Activated naive CD4-positive, alpha-beta T cell treated with anti-CD3 and anti-CD28 coated beads, Interleukin-2, amount 50 U/mL, for 24 hours (primary cell): Measurements from ENCODE around the gene RFTN2.
"Not testable (repeated sequence)": the region's sequence is repeated elsewhere in the genome, so short reads cannot be mapped to it uniquely, and the experiment has no call there.

ENCODE experiments used
- H3K27ac Mint-ChIP-seq: one replicate; pipeline ENCODE4 v1.8.0; 2021; ENCODE audit warnings: mild to moderate bottlenecking, mixed read lengths
- H3K27me3 Mint-ChIP-seq: one replicate; pipeline ENCODE4 v1.8.0; 2021; ENCODE audit warnings: mixed read lengths
- H3K36me3 Mint-ChIP-seq: one replicate; pipeline ENCODE4 v1.8.0; 2021; ENCODE audit warnings: mixed read lengths
- H3K4me1 Mint-ChIP-seq: one replicate; pipeline ENCODE4 v1.8.0; 2021; ENCODE audit warnings: mixed read lengths
- H3K4me3 Mint-ChIP-seq: one replicate; pipeline ENCODE4 v1.8.0; 2021; ENCODE audit warnings: mild to moderate bottlenecking, mixed read lengths
- H3K9me3 Mint-ChIP-seq: one replicate; pipeline ENCODE4 v1.8.0; 2021; ENCODE audit warnings: mixed read lengths

RFTN2 gene

GRCh38 chr2:197641666-197642065 lies 33.7 kb downstream of the RFTN2 start:
- Mint-ChIP-seq H3K9me3 (no peaks in the 10 kb centered on the region), H3K27ac (no peak overlapping the region), H3K4me1 (no peaks in the 10 kb centered on the region), H3K36me3 (no peaks in the 10 kb centered on the region), H3K27me3 (peaks cover 1% of the 10 kb centered on the region), H3K4me3 (no peak overlapping the region)

GRCh38 chr2:197640571-197641122 lies 34.7 kb downstream of the RFTN2 start:
- not testable (repeated sequence) for H3K27ac Mint-ChIP-seq, H3K9me3 Mint-ChIP-seq, H3K4me3 Mint-ChIP-seq, H3K27me3 Mint-ChIP-seq, H3K4me1 Mint-ChIP-seq, H3K36me3 Mint-ChIP-seq

- peaks cover 19% of the 10 kb centered on the region for H3K9me3 Mint-ChIP-seq
- H3K4me1 Mint-ChIP-seq, result no peaks in the 10 kb centered on the region
- H3K36me3 Mint-ChIP-seq, result peaks cover 2% of the 10 kb centered on the region
- H3K27ac Mint-ChIP-seq, result no peak overlapping the region
- H3K27me3 Mint-ChIP-seq, result no peaks in the 10 kb centered on the region
- no peak overlapping the region for H3K4me3 Mint-ChIP-seq
These were observed 42.2 kb downstream of the RFTN2 start for GRCh38 chr2:197633109-197633657.

- Mint-ChIP-seq H3K4me3 (no peak overlapping the region), H3K9me3 (peaks cover 14% of the 10 kb centered on the region), H3K27ac (no peak overlapping the region), H3K4me1 (no peaks in the 10 kb centered on the region), H3K27me3 (no peaks in the 10 kb centered on the region), H3K36me3 (peaks cover 2% of the 10 kb centered on the region)
These were observed 47.3 kb downstream of the RFTN2 start for GRCh38 chr2:197628043-197628500.

- H3K27ac Mint-ChIP-seq, result no peak overlapping the region
These were observed 48.3 kb downstream of the RFTN2 start for GRCh38 chr2:197626965-197627625.

GRCh38 chr2:197620133-197620532 lies 55.3 kb downstream of the RFTN2 start:
- Mint-ChIP-seq H3K4me1 (peaks cover 1% of the 10 kb centered on the region), H3K9me3 (no peaks in the 10 kb centered on the region), H3K27ac (no peak overlapping the region), H3K4me3 (no peak overlapping the region), H3K27me3 (no peaks in the 10 kb centered on the region), H3K36me3 (no peaks in the 10 kb centered on the region)

More at GRCh38 chr2:197626965-197627625, 48.3 kb downstream of the RFTN2 start:
- H3K27me3 Mint-ChIP-seq, result no peaks in the 10 kb centered on the region
- no peak overlapping the region for H3K4me3 Mint-ChIP-seq
- H3K9me3 Mint-ChIP-seq, result peaks cover 6% of the 10 kb centered on the region
- H3K36me3 Mint-ChIP-seq, result no peaks in the 10 kb centered on the region
- H3K4me1 Mint-ChIP-seq, result no peaks in the 10 kb centered on the region

GRCh38 chr2:197615016-197615652 lies 60.3 kb downstream of the RFTN2 start:
- no peak overlapping the region for H3K27ac Mint-ChIP-seq
- no peaks in the 10 kb centered on the region for H3K9me3 Mint-ChIP-seq
- no peaks in the 10 kb centered on the region for H3K36me3 Mint-ChIP-seq
- H3K27me3 Mint-ChIP-seq, result peaks cover 3% of the 10 kb centered on the region
- peaks cover 14% of the 10 kb centered on the region for H3K4me1 Mint-ChIP-seq
- H3K4me3 Mint-ChIP-seq, result no peak overlapping the region

- Mint-ChIP-seq H3K36me3 (no peaks in the 10 kb centered on the region), H3K9me3 (no peaks in the 10 kb centered on the region), H3K4me1 (peaks cover 14% of the 10 kb centered on the region), H3K4me3 (no peak overlapping the region), H3K27me3 (peaks cover 3% of the 10 kb centered on the region), H3K27ac (no peak overlapping the region)
These were observed 60.9 kb downstream of the RFTN2 start for GRCh38 chr2:197614532-197614931.

- Mint-ChIP-seq H3K27me3 (peaks cover 3% of the 10 kb centered on the region), H3K4me3 (no peak overlapping the region), H3K27ac (no peak overlapping the region), H3K9me3 (no peaks in the 10 kb centered on the region), H3K36me3 (no peaks in the 10 kb centered on the region), H3K4me1 (peaks cover 14% of the 10 kb centered on the region)
These were observed 61.8 kb downstream of the RFTN2 start for GRCh38 chr2:197613509-197613987.

- Mint-ChIP-seq H3K4me3 (no peak overlapping the region), H3K36me3 (no peaks in the 10 kb centered on the region), H3K27ac (no peak overlapping the region), H3K27me3 (no peaks in the 10 kb centered on the region), H3K9me3 (no peaks in the 10 kb centered on the region), H3K4me1 (no peaks in the 10 kb centered on the region)
These were observed 69.2 kb downstream of the RFTN2 start for GRCh38 chr2:197606180-197606579.

GRCh38 chr2:197604117-197604860 lies 71.1 kb downstream of the RFTN2 start:
- Mint-ChIP-seq H3K27ac (no peak overlapping the region), H3K9me3 (no peaks in the 10 kb centered on the region), H3K36me3 (no peaks in the 10 kb centered on the region), H3K27me3 (no peaks in the 10 kb centered on the region), H3K4me1 (peaks cover 3% of the 10 kb centered on the region), H3K4me3 (no peak overlapping the region)

GRCh38 chr2:197601726-197602125 lies 73.7 kb downstream of the RFTN2 start:
- no peaks in the 10 kb centered on the region for H3K36me3 Mint-ChIP-seq
- H3K27me3 Mint-ChIP-seq, result peaks cover 3% of the 10 kb centered on the region
- no peak overlapping the region for H3K4me3 Mint-ChIP-seq
- no peaks in the 10 kb centered on the region for H3K9me3 Mint-ChIP-seq
- H3K4me1 Mint-ChIP-seq, result peaks cover 6% of the 10 kb centered on the region
- H3K27ac Mint-ChIP-seq, result no peak overlapping the region

- Mint-ChIP-seq H3K27ac (no peak overlapping the region), H3K4me3 (no peak overlapping the region), H3K36me3 (no peaks in the 10 kb centered on the region), H3K4me1 (peaks cover 6% of the 10 kb centered on the region), H3K9me3 (no peaks in the 10 kb centered on the region), H3K27me3 (peaks cover 3% of the 10 kb centered on the region)
These were observed 75.1 kb downstream of the RFTN2 start for GRCh38 chr2:197600306-197600705.

GRCh38 chr2:197599285-197599965 lies 76.0 kb downstream of the RFTN2 start:
- H3K27me3 Mint-ChIP-seq, result peaks cover 3% of the 10 kb centered on the region
- no peaks in the 10 kb centered on the region for H3K9me3 Mint-ChIP-seq
- H3K4me3 Mint-ChIP-seq, result peak overlapping the region; percentile 47
- peaks cover 6% of the 10 kb centered on the region for H3K4me1 Mint-ChIP-seq
- H3K27ac Mint-ChIP-seq, result no peak overlapping the region
- H3K36me3 Mint-ChIP-seq, result no peaks in the 10 kb centered on the region

GRCh38 chr2:197598450-197598849 lies 76.9 kb downstream of the RFTN2 start:
- no peak overlapping the region for H3K4me3 Mint-ChIP-seq
- H3K4me1 Mint-ChIP-seq, result peaks cover 6% of the 10 kb centered on the region
- no peaks in the 10 kb centered on the region for H3K9me3 Mint-ChIP-seq
- H3K27ac Mint-ChIP-seq, result no peak overlapping the region
- no peaks in the 10 kb centered on the region for H3K36me3 Mint-ChIP-seq
- peaks cover 3% of the 10 kb centered on the region for H3K27me3 Mint-ChIP-seq
